ENCODE measurements around the gene MCC.

- no peak for TF ChIP-seq CTCF (IDR thresholded peaks at IDR 0.05)
- no peak for TF ChIP-seq POLR2A (IDR thresholded peaks at IDR 0.05)
These were observed 147.7 kb downstream of the MCC start for GRCh38 chr5:113340537-113340936.
